Right lobe of liver (tissue), 4 donors: ENCODE results near the gene CACNA1C.

Experiments used
- CTCF ChIP-seq, 4 donors: fragments of 200-600 bp in 3 of 4; fragments of 450-650 bp in 1 of 4; IDR thresholded peaks; one replicate each; pipeline versions ENCODE4 v1.5.1 to v1.8.0; 2016 to 2022; ENCODE audit warnings: antibody characterized with exemption in 4 of 4, mild to moderate bottlenecking in 2 of 4
- POLR2A ChIP-seq: fragments of 450-650 bp; IDR thresholded peaks from one replicate; pipeline ENCODE4 v1.6.1; 2017; ENCODE audit warnings: antibody characterized with exemption, mild to moderate bottlenecking
- donor health status: DM: no; HTN: no; CAD: no.
- donor health status: DM: no; HTN: no; CAD: no.
- donor health status: DM: no; HTN: yes; CAD: no.

GRCh38 chr12:2295941-2296461 lies 243.2 kb downstream of the CACNA1C start:
- TF ChIP-seq CTCF (IDR thresholded peaks at IDR 0.05) (no peak), POLR2A (no peak)
